Measurements from ENCODE around the gene TMEM138. TPM values are rescaled to one million over a fixed set of nuclear protein-coding genes. Genes with fewer than 3 reads are reported as not detected.

TMEM138 gene
- total RNA-seq, 6 experiments from 2014 or later = 49.0 to 63.1 (median 58.0) TPM

- Mint-ChIP-seq H3K36me3 (ENCODE audit: low read depth) (peaks cover 18% of the 10 kb centered on the region), H3K4me3 (peak overlapping the region; percentile 99), H3K27ac (peak overlapping the region; percentile 97), H3K4me1 (ENCODE audit: low read depth) (peaks cover 45% of the 10 kb centered on the region), H3K9me3 (no peaks in the 10 kb centered on the region; the same call in 1 of the 2 replicates), H3K27me3 (ENCODE audit: insufficient read depth) (no peaks in the 10 kb centered on the region)
- no peak for TF ChIP-seq CTCF (IDR thresholded peaks at IDR 0.05)
- DNase-seq = no peak
Observed at GRCh38 chr11:61361237-61361740, 885 bp upstream of the TMEM138 start.

GRCh38 chr11:61362542-61362875, 335 bp downstream of the TMEM138 start:
- Mint-ChIP-seq H3K9me3 (no peaks in the 10 kb centered on the region; the same call in 1 of the 2 replicates), H3K27me3 (ENCODE audit: insufficient read depth) (no peaks in the 10 kb centered on the region), H3K4me3 (peak overlapping the region; percentile 99), H3K27ac (peak overlapping the region; percentile 97), H3K36me3 (ENCODE audit: low read depth) (peaks cover 18% of the 10 kb centered on the region), H3K4me1 (ENCODE audit: low read depth) (peaks cover 50% of the 10 kb centered on the region)
- peak; percentile 37 for DNase-seq
- no peak for TF ChIP-seq CTCF (IDR thresholded peaks at IDR 0.05)

- peaks cover 27% of the 10 kb centered on the region for H3K36me3 Mint-ChIP-seq (ENCODE audit: low read depth)
- H3K27me3 Mint-ChIP-seq (ENCODE audit: insufficient read depth) = no peaks in the 10 kb centered on the region
- H3K27ac Mint-ChIP-seq = no peak overlapping the region; the same call in 1 of the 2 replicates
- no peaks in the 10 kb centered on the region; the same call in 1 of the 2 replicates for H3K9me3 Mint-ChIP-seq
- no peak for TF ChIP-seq CTCF (IDR thresholded peaks at IDR 0.05)
- H3K4me1 Mint-ChIP-seq (ENCODE audit: low read depth) = peaks cover 50% of the 10 kb centered on the region
- peak overlapping the region; percentile 99 for H3K4me3 Mint-ChIP-seq
- no peak for DNase-seq
Observed at GRCh38 chr11:61364012-61364675, 2.0 kb downstream of the TMEM138 start.

GRCh38 chr11:61367406-61367805, 5.2 kb downstream of the TMEM138 start:
- DNase-seq = no peak
- peaks cover 53% of the 10 kb centered on the region for H3K36me3 Mint-ChIP-seq (ENCODE audit: low read depth)
- H3K4me3 Mint-ChIP-seq = no peak overlapping the region

GRCh38 chr11:61368646-61369045, 6.5 kb downstream of the TMEM138 start:
- Mint-ChIP-seq H3K4me1 (ENCODE audit: low read depth) (peaks cover 19% of the 10 kb centered on the region), H3K27ac (no peak overlapping the region), H3K9me3 (peaks cover 10% of the 10 kb centered on the region), H3K36me3 (ENCODE audit: low read depth) (peaks cover 50% of the 10 kb centered on the region), H3K27me3 (ENCODE audit: insufficient read depth) (no peaks in the 10 kb centered on the region), H3K4me3 (no peak overlapping the region)
- no peak for TF ChIP-seq CTCF (IDR thresholded peaks at IDR 0.05)
- no peak for DNase-seq

More at GRCh38 chr11:61367406-61367805, 5.2 kb downstream of the TMEM138 start:
- no peak for TF ChIP-seq CTCF (IDR thresholded peaks at IDR 0.05)
- no peaks in the 10 kb centered on the region for H3K27me3 Mint-ChIP-seq (ENCODE audit: insufficient read depth)
- no peak overlapping the region for H3K27ac Mint-ChIP-seq
- H3K9me3 Mint-ChIP-seq = peaks cover 10% of the 10 kb centered on the region
- peaks cover 31% of the 10 kb centered on the region for H3K4me1 Mint-ChIP-seq (ENCODE audit: low read depth)
